ENCODE results near the gene DPYSL3.

DPYSL3 gene

GRCh38 chr5:147474140-147474539 lies 35.7 kb downstream of the DPYSL3 start:
- no peak for DNase-seq (ENCODE audit: low read depth in 1 of 2, low spot score in 1 of 2)
- no peak overlapping the region for H3K4me3 ChIP-seq (replicated peaks; ENCODE audit: insufficient read depth, low read length)
- TF ChIP-seq GABPA (IDR thresholded peaks at IDR 0.05; ENCODE audit: low read depth) (no peak), SPI1 (IDR thresholded peaks at IDR 0.05; ENCODE audit: borderline replicate concordance, low read depth) (no peak), CTCF (IDR thresholded peaks at IDR 0.05; ENCODE audit: insufficient read depth, low read length) (no peak), REST (IDR thresholded peaks at IDR 0.05; ENCODE audit: insufficient replicate concordance, low read depth) (no peak), POLR2AphosphoS5 (IDR thresholded peaks at IDR 0.05; ENCODE audit: low read depth) (no peak)
- no peak overlapping the region for H3K27ac ChIP-seq (replicated peaks)
- H3K27me3 ChIP-seq (ENCODE audit: insufficient read depth, poor library complexity, severe bottlenecking) = peaks cover 3% of the 10 kb centered on the region

- no peak for DNase-seq (ENCODE audit: low read depth in 1 of 2, low spot score in 1 of 2)
- H3K27ac ChIP-seq (replicated peaks) = no peak overlapping the region
- H3K27me3 ChIP-seq (ENCODE audit: insufficient read depth, poor library complexity, severe bottlenecking) = peaks cover 2% of the 10 kb centered on the region
- no peak overlapping the region for H3K4me3 ChIP-seq (replicated peaks; ENCODE audit: insufficient read depth, low read length)
- no peak for TF ChIP-seq POLR2AphosphoS5 (IDR thresholded peaks at IDR 0.05; ENCODE audit: low read depth)
- TF ChIP-seq CTCF (IDR thresholded peaks at IDR 0.05; ENCODE audit: insufficient read depth, low read length) = no peak
- no peak for TF ChIP-seq GABPA (IDR thresholded peaks at IDR 0.05; ENCODE audit: low read depth)
- no peak for TF ChIP-seq SPI1 (IDR thresholded peaks at IDR 0.05; ENCODE audit: borderline replicate concordance, low read depth)
- no peak for TF ChIP-seq REST (IDR thresholded peaks at IDR 0.05; ENCODE audit: insufficient replicate concordance, low read depth)
These were observed 37.0 kb downstream of the DPYSL3 start for GRCh38 chr5:147472664-147473475.

GRCh38 chr5:147467973-147468508 lies 41.8 kb downstream of the DPYSL3 start:
- DNase-seq (ENCODE audit: low read depth in 1 of 2, low spot score in 1 of 2) = no peak
- Histone ChIP-seq H3K4me3 (replicated peaks; ENCODE audit: insufficient read depth, low read length) (no peak overlapping the region), H3K27ac (replicated peaks) (no peak overlapping the region)

More at GRCh38 chr5:147467973-147468508, 41.8 kb downstream of the DPYSL3 start:
- TF ChIP-seq CTCF (IDR thresholded peaks at IDR 0.05; ENCODE audit: insufficient read depth, low read length) (no peak), SPI1 (IDR thresholded peaks at IDR 0.05; ENCODE audit: borderline replicate concordance, low read depth) (no peak), GABPA (IDR thresholded peaks at IDR 0.05; ENCODE audit: low read depth) (no peak), REST (IDR thresholded peaks at IDR 0.05; ENCODE audit: insufficient replicate concordance, low read depth) (no peak), POLR2AphosphoS5 (IDR thresholded peaks at IDR 0.05; ENCODE audit: low read depth) (no peak)
- H3K27me3 ChIP-seq (ENCODE audit: insufficient read depth, poor library complexity, severe bottlenecking) = peaks cover 2% of the 10 kb centered on the region
